ENCODE results near the gene CRLF3.

DNA sequence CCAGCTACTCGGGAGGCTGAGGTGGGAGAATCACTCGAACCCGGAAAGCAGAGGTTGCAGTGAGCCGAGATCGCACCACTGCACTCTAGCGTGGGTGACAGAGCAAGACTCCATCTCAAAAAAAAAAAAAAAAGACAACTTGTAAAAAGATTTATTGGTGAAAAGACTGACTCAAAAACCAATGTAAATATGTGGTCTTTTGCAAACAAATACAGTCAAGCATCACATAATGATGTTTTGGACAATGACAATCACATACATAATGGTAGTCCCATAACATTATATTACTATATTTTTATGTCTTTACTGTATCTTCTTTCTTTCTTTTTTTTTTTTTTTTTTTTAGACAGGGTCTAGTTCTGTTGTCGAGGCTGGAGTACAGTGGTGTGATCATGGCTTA lies 8.3 kb downstream of the CRLF3 start:
- TF ChIP-seq CTCF (conservative IDR thresholded peaks at IDR 0.05; ENCODE audit: low read length) (no peak), EZH2phosphoT487 (IDR thresholded peaks at IDR 0.05; ENCODE audit: borderline replicate concordance, low read depth, low read length) (no peak)
